A549 treated with AZD9567 at 1 μM for 4 hours (cell line): ENCODE measurements around the gene GGA2. TPM values are rescaled to one million over a fixed set of nuclear protein-coding genes. Genes with fewer than 3 reads are reported as not detected.

Experiments used
- total RNA-seq: library from RNA; stranded (reverse); fragments of 200-300 nt; extraction: Qiagen RNA extraction; gene quantifications from 5 replicates; pipeline ENCODE4 v1.2.3, GENCODE V29; 2022; ENCODE audit not compliant: insufficient read depth

The GGA2 gene
- 28.5 to 33.8 TPM (median 30.3 TPM) in 5 replicates for total RNA-seq

GRCh38 chr16:23510164-23510914 lies at the start of gene GGA2:
GGA2 (minus strand) TSS chr16:23510494; CDS start chr16:23510411, 83 bp downstream.

GRCh38 chr16:23556881-23557778 lies 46.8 kb upstream of the GGA2 start, which contains the start of the genes EARS2 and UBFD1:
EARS2 (minus strand) TSS chr16:23557350; CDS start chr16:23557343, 7 bp downstream.
UBFD1 (plus strand) TSS chr16:23557727; CDS start chr16:23557743, 16 bp downstream.

GRCh38 chr16:23452572-23453337 lies 57.5 kb downstream of the GGA2 start, which contains the start of gene COG7:
COG7 (minus strand) TSS chr16:23453189; CDS start chr16:23452994, 195 bp downstream.

Other genes starting within 250 kb of the GGA2 start
- 0.21 to 1.5 TPM (median 0.36 TPM) in 5 replicates for gene SCNN1B, start 208.2 kb downstream of the GGA2 start, total RNA-seq
- 10.2 to 16.0 TPM (median 15.5 TPM) in 5 replicates for gene COG7, start 57.3 kb downstream of the GGA2 start, total RNA-seq
- 15.3 to 30.0 TPM (median 28.6 TPM) in 5 replicates for gene EARS2, start 46.9 kb upstream of the GGA2 start, total RNA-seq
- gene UBFD1, start 47.2 kb upstream of the GGA2 start, total RNA-seq, result 43.8 to 54.0 TPM (median 47.9 TPM) in 5 replicates
- 157 to 196 TPM (median 190 TPM) in 5 replicates for gene NDUFAB1, start 85.8 kb upstream of the GGA2 start, total RNA-seq
- gene PALB2, start 130.8 kb upstream of the GGA2 start, total RNA-seq, result 10.7 to 13.4 TPM (median 11.5 TPM) in 5 replicates
- gene DCTN5, start 131.0 kb upstream of the GGA2 start, total RNA-seq, result 54.5 to 72.2 TPM (median 71.8 TPM) in 5 replicates
- gene PLK1, start 168.4 kb upstream of the GGA2 start, total RNA-seq, result 143 to 160 TPM (median 152 TPM) in 5 replicates
- not detected in 5 replicates for gene ERN2, start 202.7 kb upstream of the GGA2 start, total RNA-seq
- gene CHP2, start 244.5 kb upstream of the GGA2 start, total RNA-seq, result 0.05 TPM in 1 of 5 replicates, not detected in the others